HG03354 (cell line): ENCODE measurements around the gene KLK6.
A peak's percentile ranks its signal among the peaks of the same experiment; 100 is the strongest.

Experiments used
- ATAC-seq: cut with Tn5 transposase; IDR thresholded peaks from one replicate; pipeline ENCODE4 v1.9.1; 2021; ENCODE audit warnings: mild to moderate bottlenecking; ENCODE audit not compliant: unreplicated experiment, poor library complexity, severe bottlenecking

KLK6 gene

DNA sequence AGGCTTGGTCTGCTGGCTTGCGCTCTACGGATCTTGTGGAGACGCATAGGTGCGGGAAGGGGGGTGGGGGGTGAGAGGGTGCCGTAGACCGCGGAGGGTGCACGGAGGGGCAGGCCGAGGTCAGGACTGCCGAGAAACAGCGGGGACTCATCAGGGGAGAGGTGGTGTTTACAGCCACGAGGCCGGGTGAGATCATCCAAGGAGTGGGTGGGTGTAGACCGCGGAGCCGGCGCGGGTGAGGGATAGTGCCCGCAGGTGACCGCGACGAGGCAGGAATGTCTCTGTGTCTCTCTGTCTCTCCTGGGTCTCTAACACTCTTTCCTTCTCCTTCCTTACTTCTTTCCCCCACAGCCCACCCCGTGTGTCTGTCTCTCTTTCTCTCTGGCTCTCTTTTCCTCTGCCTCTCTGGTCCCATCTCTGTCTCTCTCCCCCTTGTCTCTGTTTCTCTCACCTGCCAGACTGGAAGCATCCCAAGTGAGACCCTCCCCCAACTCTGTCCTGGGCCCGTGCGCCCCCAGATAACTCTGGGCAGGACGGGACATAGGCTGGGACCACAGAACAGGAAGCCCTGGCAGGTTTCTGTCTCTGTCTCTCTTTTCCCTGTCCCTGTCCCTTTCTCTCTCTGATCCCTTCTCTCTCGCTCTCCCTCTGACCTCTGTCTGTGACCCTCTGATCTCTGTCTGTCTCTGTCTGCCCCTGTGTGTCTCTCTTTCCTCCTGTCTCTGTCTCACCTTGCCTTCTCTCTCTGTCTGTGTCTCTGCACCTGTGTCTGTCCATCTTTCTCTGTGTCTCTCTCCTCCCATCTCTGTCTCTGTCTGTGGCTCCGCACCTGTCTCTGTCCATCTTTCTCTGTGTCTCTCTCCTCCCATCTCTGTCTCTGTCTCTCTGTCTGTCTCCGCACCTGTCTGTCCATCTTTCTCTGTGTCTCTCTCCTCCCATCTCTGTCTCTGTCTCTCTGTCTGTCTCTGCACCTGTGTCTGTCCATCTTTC is 56.4 kb downstream of the KLK6 start:
- ATAC-seq, result no peak

DNA sequence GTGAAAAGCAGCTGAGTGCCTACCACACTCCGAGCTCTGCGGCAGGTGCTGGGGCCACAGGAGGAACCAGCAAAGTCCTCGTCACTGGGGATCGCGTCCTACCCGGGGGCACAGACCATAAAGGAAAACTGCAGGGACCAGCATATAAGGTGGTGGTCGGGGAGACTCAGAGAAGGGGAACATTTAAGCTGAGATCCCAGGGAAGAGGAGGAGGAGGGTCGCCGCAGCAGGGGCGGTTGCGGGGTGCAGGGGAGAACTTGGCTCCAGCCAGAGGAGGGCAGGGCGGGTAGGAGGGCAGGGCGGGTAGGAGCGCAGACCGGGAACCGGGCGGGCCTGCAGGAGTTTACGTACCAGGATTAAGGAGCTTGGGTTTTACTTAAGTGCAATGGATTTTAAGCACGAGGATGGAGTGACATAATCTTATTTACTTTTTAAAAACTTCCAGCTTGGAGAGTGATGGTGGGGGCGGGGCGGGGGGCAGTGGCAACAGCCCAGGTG is 57.2 kb downstream of the KLK6 start:
- ATAC-seq, result no peak

DNA sequence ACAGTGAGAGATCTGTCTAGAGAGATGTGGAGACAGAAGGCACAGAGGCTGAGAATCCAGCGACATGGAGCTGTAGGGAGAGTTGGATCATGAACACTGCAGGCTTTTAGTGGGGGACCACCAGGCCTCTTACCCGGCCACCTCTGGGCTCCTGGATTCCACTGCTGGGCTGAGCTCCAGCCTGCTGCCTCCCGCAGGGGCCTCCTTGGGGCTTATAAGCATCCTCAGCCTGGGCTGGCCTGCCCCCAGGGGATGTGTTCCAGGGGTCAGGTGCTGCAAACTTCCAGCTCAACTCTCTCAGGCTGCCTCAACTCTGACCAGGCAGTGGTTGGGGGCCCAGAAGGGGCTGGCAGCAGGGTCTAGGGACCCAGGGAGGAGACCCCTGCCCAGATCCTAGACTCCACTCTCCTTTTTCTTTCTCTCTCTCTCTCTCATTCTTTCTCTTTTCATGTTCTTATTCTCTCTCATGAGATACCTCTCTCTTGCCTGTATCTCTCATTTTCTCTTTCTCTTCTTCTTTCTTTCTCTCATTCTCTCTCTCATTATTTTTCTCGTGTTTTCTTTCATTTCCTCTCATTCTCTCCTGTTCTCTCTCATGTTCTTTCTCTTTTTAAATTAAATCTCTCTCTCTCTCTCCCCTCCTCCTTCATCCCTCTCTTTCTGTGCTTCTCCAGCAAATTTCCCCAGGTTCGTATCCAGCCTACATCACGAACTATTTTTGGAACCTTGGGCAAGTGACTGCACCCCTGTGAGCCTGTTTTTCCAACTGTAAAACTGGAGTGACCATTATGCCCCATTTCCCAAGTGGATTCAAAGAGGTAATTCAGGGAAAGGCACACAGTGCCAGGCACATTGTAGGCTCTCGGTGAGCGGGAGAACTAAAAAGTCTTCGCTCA is 57.9 kb downstream of the KLK6 start, which contains the start of gene KLK4:
TSS of gene KLK4 (minus strand) at position 190 of the 896 bp plus-strand sequence. CDS start 657 bp downstream, outside the sequence.
- no peak for ATAC-seq

DNA sequence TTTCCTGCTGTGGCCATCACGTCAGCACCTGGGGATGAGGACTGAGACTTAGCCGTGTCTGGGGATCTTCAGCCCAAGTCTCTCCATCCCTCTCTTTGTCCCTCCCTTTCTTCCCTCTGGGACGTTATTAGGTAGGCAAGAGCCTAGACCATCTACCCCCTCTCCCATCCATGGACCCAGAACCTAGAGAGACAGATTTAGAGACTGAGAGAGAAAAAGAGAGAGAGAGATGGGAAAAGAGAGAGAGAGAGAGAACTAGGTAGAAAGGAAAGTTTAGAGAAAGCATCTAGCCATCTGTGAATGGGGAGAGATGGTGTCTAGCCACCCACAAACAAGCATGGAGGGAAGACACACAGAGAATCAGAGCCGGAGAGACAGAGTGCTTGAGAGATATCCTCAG is 58.7 kb downstream of the KLK6 start:
- no peak for ATAC-seq

DNA sequence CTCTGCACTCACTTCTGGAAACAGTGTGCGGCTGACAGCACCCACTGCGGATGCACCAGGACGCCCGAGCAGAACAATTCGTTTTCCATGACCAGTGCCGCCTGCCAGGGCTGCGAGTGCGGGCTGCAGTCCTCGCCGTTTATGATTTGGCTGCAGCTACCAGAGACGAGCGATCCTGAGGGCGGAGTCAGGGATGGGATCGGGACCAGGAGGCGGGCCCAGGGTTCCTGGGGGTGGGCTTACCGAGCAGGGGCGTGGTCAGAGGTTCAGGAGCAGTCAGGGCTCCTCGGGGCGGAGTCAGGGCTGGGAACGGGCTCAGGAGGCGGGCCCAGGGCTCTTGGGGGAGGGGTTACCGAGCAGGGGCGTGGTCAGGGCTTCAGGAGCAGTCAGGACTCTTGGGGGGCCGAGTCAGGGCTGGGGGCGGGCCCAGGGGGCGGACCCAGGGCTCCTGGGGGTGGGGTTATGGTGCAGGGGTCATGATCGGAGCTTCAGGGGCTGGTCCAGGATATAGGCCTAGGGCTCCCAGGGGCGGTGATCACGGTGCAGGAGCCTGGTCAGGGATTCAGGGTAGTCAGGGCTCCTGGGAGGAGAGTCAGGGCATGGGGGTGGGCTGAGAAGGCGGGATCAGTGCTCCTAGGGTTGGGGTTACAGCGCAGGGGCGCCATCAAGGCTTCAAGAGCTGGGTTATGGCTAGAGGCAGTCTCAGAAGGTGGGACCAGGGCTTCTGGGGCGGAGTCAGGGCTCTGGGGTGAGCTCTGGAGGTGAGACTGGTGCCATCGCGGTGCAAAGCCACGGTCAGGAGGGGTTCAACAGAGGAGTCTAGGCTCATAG is 59.9 kb downstream of the KLK6 start:
- peak; percentile 70 for ATAC-seq
